GM18508 (cell line): Measurements from ENCODE around the gene CPNE8.

ENCODE experiments used
- ATAC-seq: cut with Tn5 transposase; IDR thresholded peaks from one replicate; pipeline ENCODE4 v1.9.1; 2021; ENCODE audit warnings: moderate number of reproducible peaks; ENCODE audit not compliant: insufficient read depth, unreplicated experiment

Gene CPNE8

DNA sequence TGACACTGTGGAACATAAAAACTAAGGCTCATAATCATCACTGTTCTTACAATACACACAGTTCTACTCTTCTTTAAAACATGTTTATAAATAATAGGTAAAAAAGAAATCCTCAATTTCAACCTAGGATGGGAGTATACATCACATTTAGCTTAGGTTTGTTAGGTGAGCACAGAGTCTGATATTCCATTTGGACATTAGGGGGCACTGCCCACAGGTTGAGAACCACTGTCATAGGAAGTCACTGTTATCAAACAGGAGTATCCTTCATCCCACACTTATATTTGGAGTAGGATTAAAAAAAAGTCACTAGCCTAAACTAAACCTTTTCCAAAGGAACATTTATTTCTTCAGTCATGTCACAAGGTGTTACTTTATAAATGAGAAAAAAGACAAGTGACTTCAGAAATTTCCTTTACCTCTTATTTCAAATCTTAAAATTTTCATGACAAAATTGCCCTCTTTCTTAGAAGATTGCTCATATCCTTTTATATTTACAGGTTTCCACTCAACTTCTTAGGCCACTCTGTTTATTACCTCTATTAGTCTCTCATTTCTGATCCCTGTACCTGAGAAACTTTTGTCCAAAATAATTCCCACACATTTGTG is 240.6 kb downstream of the CPNE8 start:
- peak; percentile 81 for ATAC-seq

DNA sequence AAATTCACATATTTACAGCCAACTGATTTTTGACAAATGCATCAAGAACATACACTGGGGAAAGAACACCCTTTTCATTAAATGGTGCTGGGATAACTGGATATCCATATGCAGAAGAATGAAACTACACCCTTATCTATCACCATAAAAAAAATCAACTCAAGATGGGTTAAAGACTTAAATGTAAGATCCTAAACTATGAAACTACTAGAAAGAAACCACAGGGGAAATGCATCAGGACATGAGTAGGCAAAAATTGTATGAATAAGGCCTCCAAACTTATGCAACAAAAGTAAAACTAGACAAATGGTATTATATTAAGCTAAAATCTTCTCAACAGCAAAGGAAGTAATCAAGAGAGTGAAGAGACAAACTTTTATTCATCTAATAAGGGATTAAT is 242.6 kb downstream of the CPNE8 start:
- no peak for ATAC-seq

DNA sequence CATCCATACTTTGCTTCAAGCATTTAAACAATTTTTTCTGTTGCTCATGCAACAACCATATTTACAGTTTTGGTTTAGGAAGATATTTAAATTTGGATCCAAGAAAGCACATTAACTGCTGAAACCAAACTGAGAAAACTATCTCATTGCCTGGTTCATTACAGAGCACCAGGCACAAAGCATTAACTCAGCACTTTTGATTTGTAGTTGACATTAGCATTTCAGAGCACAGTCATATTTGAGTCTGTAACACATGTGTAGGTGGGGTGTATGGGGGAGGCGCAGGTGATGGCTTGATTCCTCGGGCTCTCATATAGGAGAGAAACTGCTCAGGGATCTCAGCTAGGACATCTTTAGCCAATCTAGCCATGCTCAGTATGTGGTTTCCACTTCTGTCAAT is 251.7 kb downstream of the CPNE8 start:
- ATAC-seq, result no peak

DNA sequence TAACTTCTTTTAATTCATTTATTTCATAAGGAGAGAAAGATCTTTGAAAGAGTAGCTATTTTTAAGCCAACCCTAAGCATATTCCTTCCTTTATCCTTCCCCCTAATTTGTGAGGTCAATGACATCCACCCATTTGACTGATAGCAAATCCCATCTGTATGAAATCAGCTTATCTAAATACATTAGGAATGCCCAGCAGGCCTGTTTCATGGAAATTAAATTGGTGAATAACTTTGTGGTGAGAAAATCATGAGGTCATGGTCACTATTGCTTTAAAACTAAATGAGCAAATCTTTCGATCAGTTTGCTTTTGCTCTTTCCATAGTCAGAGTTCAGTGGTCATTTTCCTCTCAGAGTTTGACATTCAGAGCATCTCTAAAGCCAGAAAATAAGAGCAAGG is 256.6 kb downstream of the CPNE8 start:
- ATAC-seq, result no peak

DNA sequence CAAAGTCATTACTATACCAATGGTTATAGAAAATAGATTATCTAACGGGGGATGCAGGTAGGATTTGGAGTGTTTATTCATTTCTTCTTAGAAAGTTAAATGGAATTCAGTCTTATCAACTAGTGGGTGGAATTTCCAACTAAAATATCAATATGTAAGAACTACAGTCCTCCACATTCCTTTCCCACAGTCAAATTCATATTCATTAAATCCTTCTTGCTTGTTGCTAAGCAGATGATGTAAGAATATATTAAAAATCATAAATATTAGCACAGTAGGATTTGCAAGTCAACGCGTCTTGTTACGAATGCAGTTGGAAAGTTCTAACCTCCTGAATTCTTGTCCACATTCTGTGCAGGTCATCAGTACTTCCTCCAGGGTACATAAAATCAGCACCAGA is 259.2 kb downstream of the CPNE8 start:
- ATAC-seq, result no peak

DNA sequence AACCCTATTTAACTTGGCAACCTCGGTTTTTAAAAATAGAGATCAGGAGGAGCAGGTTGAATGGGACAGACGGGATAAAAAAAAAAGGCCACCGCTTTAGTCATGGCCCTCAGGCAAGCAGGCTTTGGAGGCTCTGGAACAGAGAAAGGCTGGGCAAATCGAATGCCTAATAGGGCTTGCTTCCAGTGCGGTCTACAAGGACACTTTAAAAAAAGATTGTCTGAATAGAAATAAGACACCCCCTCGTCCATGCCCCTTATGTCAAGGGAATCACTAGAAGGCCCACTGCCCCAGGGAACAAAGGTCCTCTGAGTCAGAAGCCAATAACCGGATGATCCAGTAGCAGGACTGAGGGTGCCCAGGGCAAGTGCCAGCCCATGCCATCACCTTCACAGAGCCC is 265.8 kb downstream of the CPNE8 start:
- ATAC-seq, result no peak

DNA sequence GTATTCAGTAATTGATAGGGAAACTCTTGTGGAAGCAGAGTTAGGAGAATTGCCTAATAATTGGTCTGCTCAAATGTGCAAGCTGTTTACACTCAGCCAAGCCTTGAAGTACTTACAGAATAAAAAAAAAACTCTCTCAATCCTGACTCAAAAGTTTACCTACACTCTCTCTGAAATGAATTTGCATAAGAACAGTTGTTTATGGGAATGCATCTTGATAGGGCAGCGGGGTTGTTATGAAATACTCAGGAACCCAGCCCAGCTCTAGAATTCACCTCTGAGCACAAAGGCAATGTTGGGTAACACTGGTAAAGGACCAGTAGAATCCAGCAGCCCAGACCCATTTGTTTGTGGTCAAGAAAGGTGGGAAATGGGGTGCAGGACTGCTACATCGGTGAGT is 267.0 kb downstream of the CPNE8 start:
- no peak for ATAC-seq

DNA sequence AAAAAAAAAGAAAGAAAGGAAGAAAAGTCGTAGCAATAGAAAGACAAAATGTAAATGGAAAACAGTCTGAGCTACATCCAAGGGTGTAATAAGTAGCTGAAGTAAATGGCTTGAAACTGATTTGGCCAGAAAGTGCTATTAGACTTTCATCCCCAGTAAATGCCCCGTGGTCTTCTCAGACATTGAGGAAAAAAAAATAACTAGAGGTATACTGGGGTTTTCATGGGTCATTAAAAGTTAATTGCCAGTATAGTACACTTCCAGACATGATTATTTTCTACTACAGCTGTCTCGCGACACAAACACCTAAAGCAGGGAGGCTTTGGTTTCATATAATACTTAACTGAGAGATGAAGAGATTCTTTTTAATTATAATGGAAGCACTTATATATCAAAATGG is 271.9 kb downstream of the CPNE8 start:
- no peak for ATAC-seq

DNA sequence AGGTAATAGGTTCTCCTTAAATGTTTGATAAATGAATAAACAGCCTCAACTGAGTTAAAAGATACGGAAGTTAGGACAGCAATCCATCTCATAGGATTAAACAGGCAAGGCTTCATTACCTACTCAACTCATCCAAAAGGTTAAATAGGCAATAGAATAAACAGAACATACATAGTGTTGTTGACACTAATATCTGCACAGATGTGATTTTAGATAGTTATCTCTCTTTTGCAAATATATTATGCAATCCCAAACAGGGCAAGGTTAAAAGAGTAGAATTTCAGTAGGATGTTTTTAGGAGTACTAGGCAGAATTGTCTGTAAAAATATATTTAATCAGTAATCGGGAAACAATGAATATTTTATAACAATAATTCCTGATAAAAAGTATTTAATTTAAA is 276.3 kb downstream of the CPNE8 start:
- no peak for ATAC-seq

DNA sequence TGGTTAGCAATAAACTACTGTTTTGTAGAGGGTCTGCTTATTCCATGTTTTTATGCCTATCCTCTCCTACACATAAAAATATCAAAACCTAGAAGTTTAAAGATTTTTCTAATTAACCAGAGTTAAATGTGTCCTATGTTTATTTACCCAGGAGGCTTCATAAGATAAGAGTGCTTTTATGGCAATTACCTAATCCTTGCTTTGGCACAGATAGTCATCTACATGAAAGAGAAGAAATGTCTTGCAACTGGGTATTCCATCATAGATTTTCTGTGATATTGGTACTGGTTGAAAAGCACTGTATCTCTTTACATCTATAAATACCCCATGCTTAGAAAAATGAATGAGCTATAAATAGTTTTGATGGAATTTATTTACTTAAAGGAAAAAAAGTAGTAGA is 277.1 kb downstream of the CPNE8 start:
- ATAC-seq, result no peak

DNA sequence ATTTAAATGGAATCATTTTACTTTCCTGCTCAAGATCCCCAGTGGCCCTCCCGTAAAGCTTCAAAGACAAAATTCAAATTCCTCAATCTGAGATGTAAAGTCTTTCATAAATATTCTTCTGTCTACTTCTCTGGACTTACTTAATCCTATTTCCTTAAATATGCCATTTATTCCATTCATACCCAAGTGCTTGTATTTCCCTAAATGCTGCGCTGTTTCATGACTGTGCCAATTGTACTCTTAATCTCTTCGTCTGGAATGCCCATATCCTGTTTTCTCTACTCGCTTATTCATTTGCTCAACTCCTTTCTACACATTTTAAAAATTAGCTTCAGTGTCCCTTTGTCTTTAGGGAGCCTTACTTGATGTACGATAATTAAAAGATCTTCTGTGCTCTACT is 280.1 kb downstream of the CPNE8 start:
- no peak for ATAC-seq

DNA sequence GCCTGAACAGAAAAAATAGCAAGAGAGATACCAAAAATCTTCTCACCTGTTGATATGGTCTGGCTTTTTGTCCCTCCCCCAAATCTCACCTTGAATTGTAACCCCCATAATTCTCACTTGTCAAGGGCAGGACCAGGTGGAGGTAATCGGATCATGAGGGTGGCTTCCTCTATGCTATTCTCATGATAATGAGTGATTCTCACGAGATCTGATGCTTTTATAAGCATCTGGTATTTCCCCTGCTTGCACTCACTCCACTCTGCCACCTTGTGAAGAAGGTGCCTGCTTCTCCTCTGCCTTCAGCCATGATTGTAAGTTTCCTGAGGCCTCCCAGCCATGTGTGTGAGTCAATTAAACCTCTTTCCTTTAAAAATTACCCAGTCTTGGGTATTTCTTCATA is 291.2 kb downstream of the CPNE8 start:
- no peak for ATAC-seq

DNA sequence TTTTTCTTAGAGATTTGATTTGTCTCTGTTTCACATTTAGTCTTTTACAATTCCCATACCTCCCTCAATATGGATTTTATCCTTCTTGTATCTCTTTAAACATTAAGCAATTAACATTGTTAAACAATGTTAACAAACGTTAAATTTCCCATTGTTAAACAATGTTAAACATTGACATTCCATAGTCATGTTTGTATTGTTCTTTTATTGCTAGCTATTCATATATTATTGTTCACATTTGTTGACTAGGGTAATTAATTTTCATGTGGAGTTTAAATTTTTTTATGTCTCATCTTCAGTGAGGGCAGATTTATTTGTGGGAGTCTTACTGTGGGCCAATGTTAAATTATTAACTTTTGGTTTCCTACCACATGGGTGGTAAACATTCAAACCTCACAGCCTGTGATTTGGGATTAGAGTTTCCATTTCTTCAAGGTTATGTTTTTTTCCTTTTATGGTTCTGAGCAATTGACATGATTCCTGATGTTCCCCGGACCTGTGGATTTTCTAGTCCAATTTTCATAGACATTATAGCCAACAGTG is 294.5 kb downstream of the CPNE8 start:
- no peak for ATAC-seq

DNA sequence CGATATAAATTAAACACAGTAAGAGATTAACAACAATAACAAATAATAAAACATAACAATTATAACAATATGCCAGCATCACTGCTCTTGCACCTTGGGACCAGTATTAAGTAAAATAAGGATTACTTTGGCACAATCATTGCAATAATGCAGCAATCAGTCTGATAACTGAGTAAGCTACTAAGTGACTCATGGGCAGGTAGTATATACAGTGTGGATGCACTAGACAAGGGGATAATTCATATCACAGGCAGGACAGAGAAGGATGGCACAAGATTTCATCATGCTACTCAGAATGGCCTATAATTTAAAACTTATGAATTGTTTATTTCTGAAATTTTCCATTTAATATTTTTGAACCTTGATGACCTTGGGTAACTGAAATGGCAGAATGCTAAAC is 298.1 kb downstream of the CPNE8 start:
- ATAC-seq, result no peak
